ENCODE results near the gene ZNF653.
"Not testable (repeated sequence)": the region's sequence is repeated elsewhere in the genome, so short reads cannot be mapped to it uniquely, and the experiment has no call there.

Gene ZNF653

GRCh38 chr19:11456659-11457058 is 49.0 kb downstream of the ZNF653 start:
- DNase-seq (ENCODE audit: low read depth in 3 of 3), result no peak

GRCh38 chr19:11455233-11455554 is 50.4 kb downstream of the ZNF653 start:
- DNase-seq (ENCODE audit: low read depth in 3 of 3), result not testable (repeated sequence)

GRCh38 chr19:11453468-11454341 is 51.9 kb downstream of the ZNF653 start:
- DNase-seq (ENCODE audit: low read depth in 3 of 3), result no peak

GRCh38 chr19:11452620-11453310 is 52.9 kb downstream of the ZNF653 start:
- no peak for DNase-seq (ENCODE audit: low read depth in 3 of 3)

GRCh38 chr19:11451871-11452619 is 53.6 kb downstream of the ZNF653 start:
- DNase-seq (ENCODE audit: low read depth in 3 of 3), result no peak

GRCh38 chr19:11451327-11451870 is 54.2 kb downstream of the ZNF653 start:
- DNase-seq (ENCODE audit: low read depth in 3 of 3), result no peak

- no peak for DNase-seq (ENCODE audit: low read depth in 3 of 3)
Measured at GRCh38 chr19:11450570-11451326, 54.9 kb downstream of the ZNF653 start.

- no peak for DNase-seq (ENCODE audit: low read depth in 3 of 3)
Measured at GRCh38 chr19:11448923-11449554, 56.6 kb downstream of the ZNF653 start.

- no peak for DNase-seq (ENCODE audit: low read depth in 3 of 3)
Measured at GRCh38 chr19:11448410-11448809, 57.2 kb downstream of the ZNF653 start.

GRCh38 chr19:11447347-11448262 is 58.0 kb downstream of the ZNF653 start:
- DNase-seq (ENCODE audit: low read depth in 3 of 3), result no peak

- peak in 1 of 3 experiments; percentile 22 for DNase-seq (ENCODE audit: low read depth in 3 of 3)
Measured at GRCh38 chr19:11446652-11447301, 58.9 kb downstream of the ZNF653 start.

GRCh38 chr19:11446271-11446651 is 59.4 kb downstream of the ZNF653 start:
- no peak for DNase-seq (ENCODE audit: low read depth in 3 of 3)

- DNase-seq (ENCODE audit: low read depth in 3 of 3), result no peak
Measured at GRCh38 chr19:11445141-11445540, 60.5 kb downstream of the ZNF653 start.

- no peak for DNase-seq (ENCODE audit: low read depth in 3 of 3)
Measured at GRCh38 chr19:11444059-11444458, 61.6 kb downstream of the ZNF653 start.

GRCh38 chr19:11437955-11438354 is 67.7 kb downstream of the ZNF653 start:
- no peak for DNase-seq (ENCODE audit: low read depth in 3 of 3)

- DNase-seq (ENCODE audit: low read depth in 3 of 3), result peak in 1 of 3 experiments; percentile 14
Measured at GRCh38 chr19:11435833-11436313, 69.8 kb downstream of the ZNF653 start.

- peak; percentile 96 to 97 (median 97) for DNase-seq (ENCODE audit: low read depth in 3 of 3)
Measured at GRCh38 chr19:11435057-11435832, 70.4 kb downstream of the ZNF653 start, which contains the start of the genes ODAD3 and PRKCSH. TSS of gene ODAD3 (minus strand) at chr19:11435121. CDS start at chr19:11435016, 105 bp downstream. TSS of gene PRKCSH (plus strand) at chr19:11435635. CDS start at chr19:11436118, 483 bp downstream.

GRCh38 chr19:11434703-11435056 is 71.0 kb downstream of the ZNF653 start:
- DNase-seq (ENCODE audit: low read depth in 3 of 3), result no peak

Measured in stimulated activated CD4-positive, alpha-beta T cell treated with anti-CD3 and anti-CD28 coated beads, TNF-alpha, amount 100 ng/mL, for 4 hours (primary cell).